Inflammatory macrophage treated with lipopolysaccharide for 1 hour (primary cell): Measurements from ENCODE around the gene ACVRL1.
"Not testable (repeated sequence)": the region's sequence is repeated elsewhere in the genome, so short reads cannot be mapped to it uniquely, and the experiment has no call there.

Experiments used
- DNase-seq, 2 donors: peaks; one replicate each; pipeline ENCODE4 v3.0.0-alpha.2; 2020 to 2022

ACVRL1 gene

DNA sequence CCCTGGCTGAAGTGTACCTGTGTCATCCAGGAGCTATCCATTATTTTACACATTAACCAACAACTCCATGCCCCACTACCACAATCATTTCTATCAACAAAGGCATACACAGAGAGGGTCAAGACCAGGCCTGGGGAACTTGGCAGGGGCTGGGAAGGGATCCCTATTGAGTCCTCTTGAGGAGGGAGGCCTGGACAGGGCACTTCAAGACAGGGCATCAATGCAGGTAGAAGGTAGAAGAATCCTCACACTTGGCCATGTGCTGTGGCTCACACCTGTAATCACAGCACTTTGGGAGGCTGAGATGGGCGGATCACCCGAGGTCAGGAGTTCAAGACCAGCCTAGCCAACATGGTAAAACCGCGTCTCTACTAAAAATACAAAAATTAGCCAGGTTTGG lies 32.8 kb upstream of the ACVRL1 start:
- DNase-seq = no peak

DNA sequence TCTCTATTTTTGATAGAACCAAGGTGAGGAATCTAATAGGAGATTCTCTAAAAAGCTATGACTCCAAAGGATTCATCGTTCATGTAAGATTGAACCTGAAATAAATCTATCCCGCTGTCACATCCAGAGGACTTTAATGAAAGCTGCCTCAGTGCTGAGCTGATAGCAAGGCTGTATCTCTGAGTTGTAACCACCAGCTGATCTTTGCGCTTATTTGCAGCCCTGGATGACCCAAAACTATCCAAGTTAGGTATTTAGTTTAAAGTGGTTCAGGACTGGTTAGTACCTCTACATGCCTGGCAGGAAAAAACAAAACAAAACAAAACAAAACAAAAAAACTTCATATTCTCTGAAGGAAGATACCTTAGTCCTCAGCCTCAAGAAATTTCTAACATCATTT lies 28.2 kb upstream of the ACVRL1 start:
- no peak for DNase-seq

- DNase-seq = no peak
These were observed 24.0 kb upstream of the ACVRL1 start for GRCh38 chr12:51883295-51883694.

DNA sequence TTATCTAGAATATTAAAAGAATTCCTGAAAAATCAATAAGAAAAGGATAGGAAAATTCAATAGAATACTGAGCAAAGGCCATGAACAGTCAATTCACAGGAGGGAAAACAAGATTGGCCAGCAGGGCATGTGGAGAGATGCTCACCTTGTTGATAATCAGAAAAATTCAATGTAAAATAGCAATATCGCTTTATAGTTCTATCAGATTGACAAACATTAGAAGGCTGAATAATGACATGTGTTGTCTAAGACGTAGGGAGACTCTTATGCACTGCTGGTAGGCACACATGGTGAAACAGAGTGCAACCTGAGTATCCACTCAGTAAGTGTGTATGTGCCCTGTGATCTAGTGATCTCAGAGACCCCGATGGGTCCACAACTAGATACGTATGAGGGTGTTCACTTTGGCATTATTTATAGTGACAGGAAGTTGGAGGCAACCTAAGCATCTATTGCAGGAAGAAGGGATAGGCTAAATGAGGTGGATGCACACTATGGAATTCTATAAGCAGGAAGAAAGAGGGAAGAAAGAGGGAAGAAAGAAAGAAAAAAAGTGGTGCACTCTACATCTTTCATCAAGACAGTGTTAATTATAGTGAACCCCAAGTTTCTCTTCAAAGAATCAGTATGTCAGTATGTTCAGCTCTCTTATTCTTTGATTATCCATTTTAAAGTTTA lies 23.2 kb upstream of the ACVRL1 start:
- no peak for DNase-seq

DNA sequence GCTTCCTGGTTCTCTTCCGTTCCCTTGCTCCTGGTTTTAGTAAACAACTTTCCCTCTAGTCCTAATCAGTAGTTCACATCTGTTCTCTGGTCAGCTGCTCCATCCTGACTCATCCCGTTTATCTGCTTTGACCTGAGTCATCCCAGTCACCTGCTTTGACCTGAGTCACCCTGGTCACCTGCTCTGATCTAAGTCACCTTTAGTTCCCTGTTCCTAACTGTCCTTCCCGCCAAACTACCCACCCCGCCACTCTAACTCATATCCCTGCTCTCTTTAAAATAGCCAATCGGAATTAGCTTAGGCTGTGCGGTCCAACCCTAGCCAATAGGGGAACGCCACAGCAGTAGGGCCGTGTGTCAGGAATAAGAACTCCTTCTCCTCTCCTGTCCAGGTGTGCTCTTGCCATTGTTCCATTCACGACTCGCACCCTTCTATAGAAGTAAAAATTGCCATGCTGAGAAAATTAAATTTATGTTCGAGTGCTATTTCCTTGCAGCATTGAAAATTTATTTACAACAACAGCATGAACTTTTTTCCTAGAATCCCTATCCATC lies 22.6 kb upstream of the ACVRL1 start:
- no peak for DNase-seq

DNA sequence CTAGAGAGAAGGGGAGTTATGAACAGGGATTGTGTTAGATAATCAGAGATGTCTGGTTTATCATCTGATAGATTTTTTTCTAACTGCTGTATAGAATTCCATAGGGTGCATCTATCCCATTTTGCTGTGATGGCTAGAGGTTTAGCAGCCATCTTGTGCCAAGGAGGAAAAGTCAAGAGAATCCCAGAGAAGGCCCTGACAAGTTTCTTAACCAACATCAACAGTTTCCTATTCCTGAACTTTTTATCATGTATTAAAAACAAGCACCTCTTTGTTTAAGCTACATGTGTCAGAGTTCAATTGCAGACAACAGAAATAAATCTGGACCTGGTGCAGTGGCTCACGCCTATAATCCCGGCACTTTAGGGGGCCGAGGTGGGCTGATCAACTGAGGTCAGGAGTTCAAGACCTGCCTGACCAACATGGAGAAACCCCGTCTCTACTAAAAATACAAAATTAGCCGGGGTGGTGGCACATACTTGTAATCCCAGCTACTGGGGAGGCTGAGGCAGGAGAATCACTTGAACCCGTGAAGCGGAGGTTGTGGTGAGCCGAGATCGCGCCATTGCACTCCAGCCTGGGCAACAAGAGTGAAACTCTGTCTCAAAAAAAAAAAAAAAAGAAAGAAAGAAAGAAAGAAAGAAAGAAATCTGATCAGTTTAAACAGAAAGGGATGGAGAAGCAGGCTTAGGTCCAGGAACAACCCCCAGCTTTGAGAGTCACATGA lies 21.8 kb upstream of the ACVRL1 start:
- DNase-seq = not testable (repeated sequence)

GRCh38 chr12:51886021-51886710 lies 21.1 kb upstream of the ACVRL1 start:
- DNase-seq = peak; percentile 86 to 95

GRCh38 chr12:51887476-51888315 lies 19.6 kb upstream of the ACVRL1 start, which contains the start of gene ANKRD33:
ANKRD33 (plus strand) TSS chr12:51888103; CDS start chr12:51888187, 84 bp downstream.
- no peak for DNase-seq

GRCh38 chr12:51888316-51889215 lies 18.7 kb upstream of the ACVRL1 start:
- DNase-seq = no peak

- DNase-seq = no peak
These were observed 17.8 kb upstream of the ACVRL1 start for GRCh38 chr12:51889216-51890132.

- no peak for DNase-seq
These were observed 17.2 kb upstream of the ACVRL1 start for GRCh38 chr12:51890133-51890464.

- no peak for DNase-seq
These were observed 16.7 kb upstream of the ACVRL1 start for GRCh38 chr12:51890511-51891171.

GRCh38 chr12:51891843-51892242 lies 15.5 kb upstream of the ACVRL1 start:
- DNase-seq = peak in 1 of 2 donors; percentile 51

GRCh38 chr12:51893786-51894185 lies 13.5 kb upstream of the ACVRL1 start:
- no peak for DNase-seq

- no peak for DNase-seq
These were observed 11.7 kb upstream of the ACVRL1 start for GRCh38 chr12:51895378-51896135.

GRCh38 chr12:51896236-51896635 lies 11.1 kb upstream of the ACVRL1 start:
- DNase-seq = no peak

- DNase-seq = no peak
These were observed 10.1 kb upstream of the ACVRL1 start for GRCh38 chr12:51897181-51897580.

GRCh38 chr12:51898506-51898905 lies 8.8 kb upstream of the ACVRL1 start:
- no peak for DNase-seq

DNA sequence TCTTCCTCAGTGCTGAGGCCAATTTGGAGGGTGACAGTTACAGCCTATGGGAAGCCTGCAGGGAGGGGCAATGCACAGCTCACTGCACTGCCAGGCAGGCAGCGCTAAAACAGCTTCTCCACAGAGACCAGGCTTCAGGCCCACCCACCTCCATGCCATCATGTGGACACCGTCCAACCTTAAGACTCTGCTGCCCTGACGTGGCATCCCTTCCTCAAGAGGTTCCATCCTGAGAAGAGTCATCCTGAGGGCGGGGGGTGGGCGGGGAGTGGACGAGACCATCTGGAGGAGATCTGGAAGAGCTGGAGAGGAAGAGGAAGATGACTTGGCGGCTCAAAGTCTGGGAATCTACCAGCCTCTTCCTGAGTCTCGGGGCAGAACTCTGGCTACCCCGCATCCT lies 8.4 kb upstream of the ACVRL1 start:
- DNase-seq = peak; percentile 57 to 80
